BE2C (cell line): ENCODE measurements around the gene BCL2L1.
"Not testable (repeated sequence)": the region's sequence is repeated elsewhere in the genome, so short reads cannot be mapped to it uniquely, and the experiment has no call there.

ENCODE experiments used
- DNase-seq: peaks from one replicate; pipeline ENCODE4 v3.0.0-alpha.2; 2020
- H3K27me3 ChIP-seq: fragments of 250-450 bp; sonication (Bioruptor Pico); 2 replicates; pipeline ENCODE4 v1.5.1; 2020; ENCODE audit warnings: mild to moderate bottlenecking
- H3K36me3 ChIP-seq: fragments of 250-450 bp; sonication (Bioruptor Pico); 2 replicates; pipeline ENCODE4 v1.5.1; 2020; ENCODE audit warnings: mild to moderate bottlenecking
- H3K4me1 ChIP-seq: fragments of 250-450 bp; sonication (Bioruptor Pico); 2 replicates; pipeline ENCODE4 v1.5.1; 2020
- H3K4me3 ChIP-seq: 2 replicates; pipeline ENCODE4 v1.5.1; 2011; ENCODE audit warnings: low read depth, low read length
- H3K9me3 ChIP-seq: fragments of 250-450 bp; sonication (Bioruptor Pico); 2 replicates; pipeline ENCODE4 v1.5.1; 2020
- CTCF ChIP-seq: IDR thresholded peaks from 2 replicates; pipeline ENCODE4 v1.5.1; 2012; ENCODE audit warnings: mild to moderate bottlenecking, low read depth, low read length

BCL2L1 gene

GRCh38 chr20:31654534-31654933, 68.1 kb downstream of the BCL2L1 start:
- no peak for DNase-seq
- Histone ChIP-seq H3K9me3 (no peaks in the 10 kb centered on the region), H3K4me1 (peaks cover 6% of the 10 kb centered on the region), H3K4me3 (no peak overlapping the region), H3K36me3 (no peaks in the 10 kb centered on the region), H3K27me3 (no peaks in the 10 kb centered on the region)
- TF ChIP-seq CTCF, result no peak

GRCh38 chr20:31653561-31653960, 69.1 kb downstream of the BCL2L1 start:
- Histone ChIP-seq H3K4me3 (no peak overlapping the region), H3K27me3 (no peaks in the 10 kb centered on the region), H3K4me1 (peaks cover 6% of the 10 kb centered on the region), H3K36me3 (no peaks in the 10 kb centered on the region), H3K9me3 (no peaks in the 10 kb centered on the region)
- no peak for DNase-seq
- TF ChIP-seq CTCF, result no peak

GRCh38 chr20:31652917-31653396, 69.7 kb downstream of the BCL2L1 start:
- no peak for TF ChIP-seq CTCF
- Histone ChIP-seq H3K4me3 (no peak overlapping the region), H3K27me3 (no peaks in the 10 kb centered on the region), H3K9me3 (no peaks in the 10 kb centered on the region), H3K36me3 (no peaks in the 10 kb centered on the region), H3K4me1 (peaks cover 6% of the 10 kb centered on the region)
- peak; percentile 49 for DNase-seq

GRCh38 chr20:31648104-31648503, 74.6 kb downstream of the BCL2L1 start:
- H3K27me3 ChIP-seq, H3K4me1 ChIP-seq, H3K36me3 ChIP-seq, H3K4me3 ChIP-seq, H3K9me3 ChIP-seq, DNase-seq: not testable (repeated sequence)

GRCh38 chr20:31644701-31645100, 78.0 kb downstream of the BCL2L1 start:
- Histone ChIP-seq H3K4me3 (no peak overlapping the region), H3K9me3 (no peaks in the 10 kb centered on the region), H3K27me3 (no peaks in the 10 kb centered on the region), H3K4me1 (no peaks in the 10 kb centered on the region), H3K36me3 (no peaks in the 10 kb centered on the region)
- TF ChIP-seq CTCF, result no peak
- no peak for DNase-seq

GRCh38 chr20:31643522-31643921, 79.1 kb downstream of the BCL2L1 start:
- DNase-seq, result no peak
- H3K27me3 ChIP-seq, result no peaks in the 10 kb centered on the region
- no peaks in the 10 kb centered on the region for H3K9me3 ChIP-seq
- H3K4me1 ChIP-seq, result peaks cover 6% of the 10 kb centered on the region
- H3K36me3 ChIP-seq, result no peaks in the 10 kb centered on the region
- H3K4me3 ChIP-seq, result no peak overlapping the region
- TF ChIP-seq CTCF, result no peak

GRCh38 chr20:31642837-31643236, 79.8 kb downstream of the BCL2L1 start:
- Histone ChIP-seq H3K9me3 (no peaks in the 10 kb centered on the region), H3K27me3 (no peaks in the 10 kb centered on the region), H3K4me3 (no peak overlapping the region), H3K4me1 (peaks cover 13% of the 10 kb centered on the region), H3K36me3 (no peaks in the 10 kb centered on the region)
- TF ChIP-seq CTCF, result no peak
- no peak for DNase-seq
